Rectal smooth muscle tissue (tissue), 1 donor: ENCODE measurements around the gene SLC25A48.

Source experiments
- H3K27ac ChIP-seq: one replicate; pipeline ENCODE4 v1.7.0; 2013; ENCODE audit warnings: low read depth, low read length, inconsistent platforms
- H3K27me3 ChIP-seq: one replicate; pipeline ENCODE4 v1.7.0; 2013; ENCODE audit warnings: low read length; ENCODE audit not compliant: control insufficient read depth, insufficient read depth
- H3K36me3 ChIP-seq: one replicate; pipeline ENCODE4 v1.7.0; 2013; ENCODE audit warnings: low read length; ENCODE audit not compliant: control insufficient read depth, insufficient read depth
- H3K4me1 ChIP-seq: one replicate; pipeline ENCODE4 v1.7.0; 2013; ENCODE audit warnings: low read length; ENCODE audit not compliant: control insufficient read depth, insufficient read depth
- H3K4me3 ChIP-seq: one replicate; pipeline ENCODE4 v1.7.0; 2013; ENCODE audit warnings: low read length
- H3K9ac ChIP-seq: one replicate; pipeline ENCODE4 v1.7.0; 2013; ENCODE audit warnings: low read length

The SLC25A48 gene

DNA sequence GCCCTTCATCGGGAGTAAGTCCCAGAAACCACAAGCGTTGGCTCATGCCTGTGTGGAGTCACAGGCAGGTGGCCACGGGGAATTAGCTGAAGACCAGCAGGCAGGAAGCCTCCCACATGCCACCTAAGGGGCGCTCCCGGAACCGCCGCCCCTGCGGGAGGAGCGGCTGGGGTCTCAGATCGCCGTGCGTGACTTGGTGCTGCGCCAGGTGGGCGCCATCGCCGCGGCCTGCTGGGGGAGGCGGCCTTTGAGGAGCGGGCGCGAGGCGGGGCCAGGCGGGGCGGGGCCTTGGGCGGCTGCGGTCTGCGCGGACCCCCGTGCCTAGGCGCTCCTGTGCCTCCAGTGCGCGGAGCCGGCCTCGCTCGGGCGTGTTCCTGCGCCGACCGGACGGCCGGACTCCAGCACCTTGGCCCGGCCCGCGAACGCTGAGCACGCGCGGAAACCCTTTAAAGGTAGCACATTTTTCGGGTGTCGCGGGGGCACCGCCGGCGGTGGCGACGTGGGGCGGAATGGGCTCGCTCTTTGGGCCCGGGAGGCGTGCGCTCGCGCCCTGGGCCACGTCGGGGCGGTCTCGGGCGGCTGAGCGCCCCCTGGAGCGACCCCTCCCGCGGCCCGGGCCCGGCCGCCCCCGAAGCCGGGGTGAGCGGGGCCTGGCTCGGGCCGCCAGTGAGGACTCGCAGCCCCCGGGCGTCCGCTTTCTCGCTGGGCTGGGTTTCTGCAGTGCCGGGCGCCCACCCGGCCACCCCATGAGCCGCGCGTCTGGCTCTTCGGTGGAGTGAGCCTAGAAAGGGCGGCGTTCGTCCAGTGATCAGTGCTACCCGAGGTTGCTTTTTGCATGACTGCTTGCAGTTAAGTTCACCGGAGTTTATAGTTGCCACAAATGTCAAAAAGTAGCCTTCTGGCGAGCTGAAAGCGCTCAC, 95.8 kb downstream of the SLC25A48 start:
- Histone ChIP-seq H3K27me3 (peaks cover 4% of the 10 kb centered on the region), H3K4me1 (no peaks in the 10 kb centered on the region), H3K4me3 (no peak overlapping the region), H3K36me3 (no peaks in the 10 kb centered on the region), H3K27ac (no peak overlapping the region), H3K9ac (no peak overlapping the region)

DNA sequence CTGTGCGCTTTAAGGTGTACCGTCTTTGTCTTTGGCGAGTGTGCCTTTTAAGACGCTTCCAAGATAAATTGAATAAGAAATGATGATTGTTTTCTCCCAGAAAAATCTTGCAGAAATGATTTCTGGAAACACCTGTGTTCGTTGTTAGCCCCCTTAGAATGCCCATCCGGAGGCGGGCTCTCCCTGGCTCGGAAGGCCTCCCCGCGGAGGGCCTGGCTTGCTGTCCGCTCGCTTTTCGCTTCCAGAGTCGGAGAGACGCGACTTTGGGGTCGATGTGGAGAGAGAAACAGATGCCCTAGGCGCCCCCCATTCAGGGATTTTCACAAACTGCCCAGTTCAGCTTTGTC, 96.5 kb downstream of the SLC25A48 start:
- Histone ChIP-seq H3K36me3 (no peaks in the 10 kb centered on the region), H3K4me1 (no peaks in the 10 kb centered on the region), H3K9ac (no peak overlapping the region), H3K27ac (no peak overlapping the region), H3K27me3 (peaks cover 4% of the 10 kb centered on the region), H3K4me3 (no peak overlapping the region)

DNA sequence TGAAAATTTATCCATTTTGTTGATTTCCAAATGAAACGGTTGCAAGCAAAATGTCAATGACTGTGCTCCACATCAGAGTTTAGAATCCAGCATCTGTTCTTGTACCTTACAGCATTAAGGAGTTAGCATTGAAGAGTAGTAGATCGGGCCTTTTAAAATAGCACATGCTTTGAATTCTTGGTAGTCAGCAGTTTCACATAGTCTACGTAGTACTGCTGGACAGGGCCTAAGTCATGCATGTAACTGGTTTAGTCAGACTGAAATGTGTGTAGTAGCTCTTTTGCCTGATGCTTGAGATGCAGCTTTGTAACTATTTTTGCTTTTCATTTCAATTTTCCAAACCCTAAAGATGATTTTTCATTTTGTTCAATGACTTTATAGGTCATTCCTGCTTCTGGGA, 100.5 kb downstream of the SLC25A48 start:
- H3K4me1 ChIP-seq: no peaks in the 10 kb centered on the region
- no peak overlapping the region for H3K27ac ChIP-seq
- no peak overlapping the region for H3K4me3 ChIP-seq
- no peaks in the 10 kb centered on the region for H3K36me3 ChIP-seq
- peaks cover 4% of the 10 kb centered on the region for H3K27me3 ChIP-seq
- no peak overlapping the region for H3K9ac ChIP-seq

DNA sequence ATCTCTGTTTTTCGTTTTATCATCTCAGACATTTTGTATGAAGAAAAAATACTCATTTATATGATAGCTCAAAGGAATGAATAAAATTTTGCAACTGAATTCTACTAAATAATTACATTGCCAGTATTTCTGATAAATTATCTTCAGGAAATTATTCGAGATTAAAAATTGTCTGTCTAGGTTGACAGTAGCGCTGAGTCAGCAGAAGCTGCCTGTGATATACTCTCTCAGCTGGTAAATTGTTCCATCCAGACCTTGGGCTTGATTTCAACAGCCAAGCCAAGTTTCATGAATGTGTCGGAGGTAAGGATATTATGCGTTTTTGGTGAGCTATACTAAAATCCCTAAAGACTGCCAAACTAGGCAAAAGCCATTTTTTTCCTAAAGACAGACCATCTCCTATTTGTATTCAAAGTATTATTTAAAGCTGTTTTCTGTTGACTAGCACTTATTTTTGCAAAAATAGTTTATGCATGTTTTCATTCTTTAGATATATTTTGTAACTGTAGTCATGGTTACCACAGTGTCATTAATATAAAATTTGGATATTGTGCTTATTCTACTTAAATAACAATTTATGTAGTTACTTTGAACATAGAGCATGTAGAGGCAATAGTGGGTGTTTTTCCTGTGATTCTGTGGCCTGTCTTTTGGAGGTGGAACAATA, 102.9 kb downstream of the SLC25A48 start:
- no peaks in the 10 kb centered on the region for H3K36me3 ChIP-seq
- H3K4me3 ChIP-seq: no peak overlapping the region
- H3K9ac ChIP-seq: no peak overlapping the region
- no peak overlapping the region for H3K27ac ChIP-seq
- H3K4me1 ChIP-seq: no peaks in the 10 kb centered on the region
- no peaks in the 10 kb centered on the region for H3K27me3 ChIP-seq
